Tibial nerve (tissue), 3 donors: ENCODE data around the gene CALHM6.

ENCODE experiments used
- CTCF ChIP-seq, 5 experiments: fragments of 200-600 bp in 3 of 5; fragments of 450-650 bp in 2 of 5; sonication (generic) in 3 of 5; IDR thresholded peaks; one replicate each; pipeline ENCODE4 v1.5.1; 2016 to 2019; ENCODE audit warnings: antibody characterized with exemption in 5 of 5, mild to moderate bottlenecking in 3 of 5, moderate library complexity in 2 of 5
- POLR2A ChIP-seq, 2 donors: fragments of 450-650 bp; IDR thresholded peaks; one replicate each; pipeline ENCODE4 v1.6.1; 2017; ENCODE audit warnings: antibody characterized with exemption in 2 of 2, mild to moderate bottlenecking in 2 of 2, moderate library complexity in 2 of 2

GRCh38 chr6:116475141-116475540 lies 14.0 kb downstream of the CALHM6 start:
- TF ChIP-seq CTCF (IDR thresholded peaks at IDR 0.05): no peak
- no peak for TF ChIP-seq POLR2A (IDR thresholded peaks at IDR 0.05)
